SK-N-SH treated with all-trans-retinoic acid at 6 μM for 48 hours (cell line): ENCODE measurements around the gene FRMD4A.

Source experiments
- ATAC-seq: fragments of 200-7000 bp; cut with Tn5 transposase; 3 replicates; pipeline ENCODE4 v1.9.1; 2020; ENCODE audit warnings: mild to moderate bottlenecking, moderate library complexity
- ARNTL ChIP-seq: fragments of 450-650 bp; formaldehyde crosslinking; IDR thresholded peaks from 2 replicates; pipeline ENCODE4 v1.5.0; 2020; ENCODE audit warnings: low read depth, mild to moderate bottlenecking, moderate library complexity, borderline replicate concordance
- BACH2 ChIP-seq: fragments of 250-450 bp; sonication (Bioruptor Pico); IDR thresholded peaks from 2 replicates; pipeline ENCODE4 v1.9.0; 2021; ENCODE audit warnings: mild to moderate bottlenecking, borderline replicate concordance
- CSDC2 ChIP-seq: fragments of 250-450 bp; sonication (Bioruptor Pico); IDR thresholded peaks from 2 replicates; pipeline ENCODE4 v1.5.0; 2020; ENCODE audit warnings: mild to moderate bottlenecking, moderate library complexity
- GLIS3 ChIP-seq: fragments of 250-450 bp; sonication (Bioruptor Pico); IDR thresholded peaks from 2 replicates; pipeline ENCODE4 v1.5.0; 2020; ENCODE audit warnings: mild to moderate bottlenecking, moderate library complexity
- ISL1 ChIP-seq: fragments of 250-450 bp; sonication (Bioruptor Pico); IDR thresholded peaks from 2 replicates; pipeline ENCODE4 v2.1.2; 2022; ENCODE audit warnings: mild to moderate bottlenecking, moderate library complexity
- OSR1 ChIP-seq: fragments of 250-450 bp; sonication (Bioruptor Pico); IDR thresholded peaks from 2 replicates; pipeline ENCODE4 v1.8.0; 2022; ENCODE audit warnings: moderate library complexity, mild to moderate bottlenecking, inconsistent platforms
- PPARA ChIP-seq: fragments of 250-450 bp; sonication (Bioruptor Pico); IDR thresholded peaks from 2 replicates; pipeline ENCODE4 v1.5.0; 2020; ENCODE audit warnings: mild to moderate bottlenecking, borderline replicate concordance
- RARB ChIP-seq: fragments of 250-450 bp; sonication (Bioruptor Pico); IDR thresholded peaks from 2 replicates; pipeline ENCODE4 v1.8.0; 2021; ENCODE audit warnings: mild to moderate bottlenecking, moderate library complexity
- TCF4 ChIP-seq: fragments of 250-450 bp; sonication (Bioruptor Pico); IDR thresholded peaks from 2 replicates; pipeline ENCODE4 v1.8.0; 2021; ENCODE audit warnings: mild to moderate bottlenecking, moderate library complexity, borderline replicate concordance
- ZFP3 ChIP-seq: fragments of 250-450 bp; sonication (Bioruptor Pico); IDR thresholded peaks from 2 replicates; pipeline ENCODE4 v1.5.0; 2020; ENCODE audit warnings: mild to moderate bottlenecking, moderate library complexity
- ZFP30 ChIP-seq: fragments of 450-650 bp; formaldehyde crosslinking; IDR thresholded peaks from 2 replicates; pipeline ENCODE4 v1.5.0; 2022; ENCODE audit warnings: mild to moderate bottlenecking, moderate library complexity
- ZNF565 ChIP-seq: fragments of 450-650 bp; formaldehyde crosslinking; conservative IDR thresholded peaks from 2 replicates; pipeline ENCODE4 v1.5.0; 2020; ENCODE audit warnings: low read depth, mild to moderate bottlenecking, moderate library complexity
- ZNF70 ChIP-seq: fragments of 450-650 bp; formaldehyde crosslinking; IDR thresholded peaks from 2 replicates; pipeline ENCODE4 v1.5.0; 2020; ENCODE audit warnings: mild to moderate bottlenecking, moderate library complexity
- ZNF8 ChIP-seq: fragments of 450-650 bp; formaldehyde crosslinking; IDR thresholded peaks from 2 replicates; pipeline ENCODE4 v1.5.0; 2020; ENCODE audit warnings: mild to moderate bottlenecking, moderate library complexity
- TF ChIP-seq, protein P1 (sequence below): fragments of 250-450 bp; sonication (Bioruptor Pico); IDR thresholded peaks from 2 replicates; pipeline ENCODE4 v1.5.0; 2020; ENCODE audit warnings: mild to moderate bottlenecking, moderate library complexity
- TF ChIP-seq, protein P2 (sequence below): fragments of 250-450 bp; sonication (Bioruptor Pico); IDR thresholded peaks from 2 replicates; pipeline ENCODE4 v1.5.1; 2020; ENCODE audit warnings: low read depth, mild to moderate bottlenecking, moderate library complexity
- TF ChIP-seq, protein P3 (sequence below): fragments of 250-450 bp; sonication (Bioruptor Pico); IDR thresholded peaks from 2 replicates; pipeline ENCODE4 v1.8.0; 2021; ENCODE audit warnings: low read depth, mild to moderate bottlenecking, moderate library complexity, borderline replicate concordance
- TF ChIP-seq, protein P4 (sequence below): fragments of 250-450 bp; sonication (Bioruptor Pico); IDR thresholded peaks from 2 replicates; pipeline ENCODE4 v1.5.1; 2021; ENCODE audit warnings: mild to moderate bottlenecking, moderate library complexity

Gene FRMD4A

DNA sequence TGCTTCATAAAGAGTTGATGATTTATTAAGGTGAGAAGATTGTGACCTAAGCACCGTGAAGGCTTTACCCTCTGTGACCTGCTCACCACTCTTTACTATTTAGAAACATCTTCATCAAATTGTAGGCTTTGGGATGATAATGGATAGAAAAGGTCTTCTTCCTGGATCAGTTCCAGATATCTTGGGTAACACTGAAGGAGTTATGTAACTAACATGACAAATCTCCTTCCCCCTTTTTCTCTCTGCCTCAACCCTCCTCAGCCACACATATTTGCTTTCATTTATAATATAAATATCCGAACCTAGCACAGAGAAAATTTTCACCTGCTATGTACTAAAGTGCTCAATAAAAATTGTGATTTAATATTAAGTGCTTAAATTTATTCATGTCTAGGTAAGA is 151.5 kb downstream of the FRMD4A start:
- TF ChIP-seq TCF4 (no peak), ARNTL (CRISPR knock-in tag) (no peak), OSR1 (CRISPR knock-in tag) (no peak), ZNF565 (no peak), GLIS3 (CRISPR knock-in tag) (no peak), CSDC2 (CRISPR knock-in tag) (no peak), ZNF8 (CRISPR knock-in tag) (no peak), ZNF70 (CRISPR knock-in tag) (no peak), ISL1 (CRISPR knock-in tag) (no peak), RARB (no peak)
- TF ChIP-seq, protein P1, sequence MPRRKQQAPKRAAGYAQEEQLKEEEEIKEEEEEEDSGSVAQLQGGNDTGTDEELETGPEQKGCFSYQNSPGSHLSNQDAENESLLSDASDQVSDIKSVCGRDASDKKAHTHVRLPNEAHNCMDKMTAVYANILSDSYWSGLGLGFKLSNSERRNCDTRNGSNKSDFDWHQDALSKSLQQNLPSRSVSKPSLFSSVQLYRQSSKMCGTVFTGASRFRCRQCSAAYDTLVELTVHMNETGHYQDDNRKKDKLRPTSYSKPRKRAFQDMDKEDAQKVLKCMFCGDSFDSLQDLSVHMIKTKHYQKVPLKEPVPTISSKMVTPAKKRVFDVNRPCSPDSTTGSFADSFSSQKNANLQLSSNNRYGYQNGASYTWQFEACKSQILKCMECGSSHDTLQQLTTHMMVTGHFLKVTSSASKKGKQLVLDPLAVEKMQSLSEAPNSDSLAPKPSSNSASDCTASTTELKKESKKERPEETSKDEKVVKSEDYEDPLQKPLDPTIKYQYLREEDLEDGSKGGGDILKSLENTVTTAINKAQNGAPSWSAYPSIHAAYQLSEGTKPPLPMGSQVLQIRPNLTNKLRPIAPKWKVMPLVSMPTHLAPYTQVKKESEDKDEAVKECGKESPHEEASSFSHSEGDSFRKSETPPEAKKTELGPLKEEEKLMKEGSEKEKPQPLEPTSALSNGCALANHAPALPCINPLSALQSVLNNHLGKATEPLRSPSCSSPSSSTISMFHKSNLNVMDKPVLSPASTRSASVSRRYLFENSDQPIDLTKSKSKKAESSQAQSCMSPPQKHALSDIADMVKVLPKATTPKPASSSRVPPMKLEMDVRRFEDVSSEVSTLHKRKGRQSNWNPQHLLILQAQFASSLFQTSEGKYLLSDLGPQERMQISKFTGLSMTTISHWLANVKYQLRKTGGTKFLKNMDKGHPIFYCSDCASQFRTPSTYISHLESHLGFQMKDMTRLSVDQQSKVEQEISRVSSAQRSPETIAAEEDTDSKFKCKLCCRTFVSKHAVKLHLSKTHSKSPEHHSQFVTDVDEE: no peak
- ATAC-seq: no peak

DNA sequence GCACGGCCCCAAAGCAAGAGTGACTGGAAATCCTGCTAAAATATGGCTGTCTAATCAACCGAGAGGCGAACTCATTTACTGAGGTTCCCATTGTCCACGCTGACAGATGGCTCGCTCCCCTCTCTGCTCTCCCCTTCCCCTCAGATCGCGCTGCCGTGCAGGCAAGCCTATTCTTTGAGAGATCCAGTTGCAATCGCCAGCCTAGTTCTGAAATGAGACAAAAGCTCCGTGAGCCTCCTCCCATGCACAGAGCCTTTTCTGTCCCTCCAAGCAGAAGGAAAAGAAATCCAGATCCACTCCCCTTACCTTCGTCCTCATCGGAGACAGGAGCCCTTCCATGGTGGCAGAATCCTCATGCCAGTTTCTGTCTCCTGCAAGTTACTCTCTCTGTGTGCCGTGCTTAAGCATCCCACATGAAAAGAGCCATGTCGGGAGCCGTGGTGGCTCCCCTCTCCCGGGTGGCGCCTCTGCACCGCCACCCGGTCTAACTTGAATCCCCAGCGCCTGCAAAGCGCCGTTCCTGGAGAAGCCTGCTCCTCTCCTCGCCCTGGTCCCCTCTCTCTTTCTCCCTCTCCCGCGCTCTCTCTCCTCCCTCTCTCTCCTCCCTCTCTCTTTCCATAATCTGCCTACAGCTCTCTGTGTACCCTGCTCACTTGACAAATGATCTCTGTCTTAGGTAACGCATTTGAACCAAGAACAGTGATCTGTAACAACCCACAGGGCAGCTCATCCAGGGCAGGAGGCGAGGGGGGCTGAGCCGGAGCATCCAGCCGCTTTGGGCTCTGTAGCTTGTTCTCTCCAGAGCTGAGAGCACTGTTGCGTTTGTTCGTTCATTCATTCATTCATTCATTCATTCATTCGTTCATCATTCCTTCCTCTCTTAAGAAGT is 156.8 kb downstream of the FRMD4A start:
- peak; percentile 85 for ATAC-seq
- TF ChIP-seq BACH2 (CRISPR knock-in tag): no peak
- TF ChIP-seq ZNF70 (CRISPR knock-in tag): peak; percentile 41; the same call in 1 of the 2 replicates

DNA sequence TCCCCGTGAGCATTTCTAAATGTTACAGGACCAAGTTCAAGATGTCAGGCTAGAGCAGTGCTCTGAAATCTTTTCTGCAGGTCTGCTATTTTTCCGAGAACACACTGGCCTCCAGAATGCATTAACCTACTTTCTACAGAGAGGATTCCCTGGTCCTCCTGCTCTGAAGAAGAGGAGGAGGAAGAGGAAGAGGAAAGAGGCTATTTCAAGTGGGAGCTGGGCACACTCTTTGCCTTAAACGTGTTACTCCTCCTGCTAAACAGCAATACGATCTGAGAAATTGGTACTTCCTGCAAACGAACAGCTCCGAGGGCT is 157.4 kb downstream of the FRMD4A start:
- ATAC-seq: peak; percentile 27
- TF ChIP-seq TCF4: no peak
- TF ChIP-seq, protein P2, sequence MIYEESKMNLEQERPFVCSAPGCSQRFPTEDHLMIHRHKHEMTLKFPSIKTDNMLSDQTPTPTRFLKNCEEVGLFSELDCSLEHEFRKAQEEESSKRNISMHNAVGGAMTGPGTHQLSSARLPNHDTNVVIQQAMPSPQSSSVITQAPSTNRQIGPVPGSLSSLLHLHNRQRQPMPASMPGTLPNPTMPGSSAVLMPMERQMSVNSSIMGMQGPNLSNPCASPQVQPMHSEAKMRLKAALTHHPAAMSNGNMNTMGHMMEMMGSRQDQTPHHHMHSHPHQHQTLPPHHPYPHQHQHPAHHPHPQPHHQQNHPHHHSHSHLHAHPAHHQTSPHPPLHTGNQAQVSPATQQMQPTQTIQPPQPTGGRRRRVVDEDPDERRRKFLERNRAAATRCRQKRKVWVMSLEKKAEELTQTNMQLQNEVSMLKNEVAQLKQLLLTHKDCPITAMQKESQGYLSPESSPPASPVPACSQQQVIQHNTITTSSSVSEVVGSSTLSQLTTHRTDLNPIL (CRISPR knock-in tag): no peak
- TF ChIP-seq RARB: no peak
- TF ChIP-seq PPARA: no peak
- TF ChIP-seq ZFP3 (CRISPR knock-in tag): no peak
- TF ChIP-seq ZFP30: no peak
- no peak for TF ChIP-seq OSR1 (CRISPR knock-in tag)
- no peak for TF ChIP-seq ZNF8 (CRISPR knock-in tag)
- TF ChIP-seq, protein P3, sequence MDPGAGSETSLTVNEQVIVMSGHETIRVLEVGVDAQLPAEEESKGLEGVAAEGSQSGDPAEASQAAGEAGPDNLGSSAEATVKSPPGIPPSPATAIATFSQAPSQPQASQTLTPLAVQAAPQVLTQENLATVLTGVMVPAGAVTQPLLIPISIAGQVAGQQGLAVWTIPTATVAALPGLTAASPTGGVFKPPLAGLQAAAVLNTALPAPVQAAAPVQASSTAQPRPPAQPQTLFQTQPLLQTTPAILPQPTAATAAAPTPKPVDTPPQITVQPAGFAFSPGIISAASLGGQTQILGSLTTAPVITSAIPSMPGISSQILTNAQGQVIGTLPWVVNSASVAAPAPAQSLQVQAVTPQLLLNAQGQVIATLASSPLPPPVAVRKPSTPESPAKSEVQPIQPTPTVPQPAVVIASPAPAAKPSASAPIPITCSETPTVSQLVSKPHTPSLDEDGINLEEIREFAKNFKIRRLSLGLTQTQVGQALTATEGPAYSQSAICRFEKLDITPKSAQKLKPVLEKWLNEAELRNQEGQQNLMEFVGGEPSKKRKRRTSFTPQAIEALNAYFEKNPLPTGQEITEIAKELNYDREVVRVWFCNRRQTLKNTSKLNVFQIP (CRISPR knock-in tag): no peak
- TF ChIP-seq, protein P4, sequence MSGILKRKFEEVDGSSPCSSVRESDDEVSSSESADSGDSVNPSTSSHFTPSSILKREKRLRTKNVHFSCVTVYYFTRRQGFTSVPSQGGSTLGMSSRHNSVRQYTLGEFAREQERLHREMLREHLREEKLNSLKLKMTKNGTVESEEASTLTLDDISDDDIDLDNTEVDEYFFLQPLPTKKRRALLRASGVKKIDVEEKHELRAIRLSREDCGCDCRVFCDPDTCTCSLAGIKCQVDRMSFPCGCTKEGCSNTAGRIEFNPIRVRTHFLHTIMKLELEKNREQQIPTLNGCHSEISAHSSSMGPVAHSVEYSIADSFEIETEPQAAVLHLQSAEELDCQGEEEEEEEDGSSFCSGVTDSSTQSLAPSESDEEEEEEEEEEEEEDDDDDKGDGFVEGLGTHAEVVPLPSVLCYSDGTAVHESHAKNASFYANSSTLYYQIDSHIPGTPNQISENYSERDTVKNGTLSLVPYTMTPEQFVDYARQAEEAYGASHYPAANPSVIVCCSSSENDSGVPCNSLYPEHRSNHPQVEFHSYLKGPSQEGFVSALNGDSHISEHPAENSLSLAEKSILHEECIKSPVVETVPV (CRISPR knock-in tag): no peak
- TF ChIP-seq ZNF70 (CRISPR knock-in tag): no peak

DNA sequence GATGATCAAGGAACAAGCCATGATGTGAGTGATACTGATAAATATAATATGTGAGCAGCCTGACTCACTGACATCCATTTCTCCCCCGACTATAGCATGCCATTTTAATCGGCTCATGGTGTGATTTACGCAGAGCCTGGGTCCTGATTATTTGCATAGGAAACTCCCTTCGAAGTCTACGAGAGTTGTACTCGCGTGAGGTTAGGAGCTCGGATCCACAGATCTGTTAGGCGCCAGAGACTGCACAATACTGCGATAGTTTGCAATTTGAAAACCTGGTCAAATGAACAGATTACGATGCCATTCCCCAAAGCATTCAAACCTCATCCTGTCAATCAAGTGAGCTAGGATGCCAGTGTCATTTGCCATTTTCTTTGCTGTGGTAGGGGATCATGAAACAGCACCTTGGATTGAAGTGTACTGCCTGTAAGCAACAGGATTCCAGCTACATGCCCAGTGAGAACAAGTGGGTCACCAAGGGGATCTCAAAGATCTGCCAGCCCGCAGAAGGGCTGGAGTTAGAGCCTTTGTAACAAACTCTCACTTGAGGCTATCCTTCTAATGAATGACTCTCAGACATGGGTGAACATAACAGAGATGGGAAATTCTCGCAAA is 158.3 kb downstream of the FRMD4A start:
- ATAC-seq: no peak

More for the DNA sequence above, 158.3 kb downstream of the FRMD4A start:
- TF ChIP-seq ZNF565 (no peak), ISL1 (CRISPR knock-in tag) (no peak), ARNTL (CRISPR knock-in tag) (no peak), GLIS3 (CRISPR knock-in tag) (no peak), TCF4 (no peak), RARB (no peak), PPARA (no peak), CSDC2 (CRISPR knock-in tag) (no peak), BACH2 (CRISPR knock-in tag) (no peak)
- TF ChIP-seq, protein P4 (CRISPR knock-in tag): no peak
- TF ChIP-seq, protein P2 (CRISPR knock-in tag): no peak
- TF ChIP-seq, all 23 proteins: peak for 0
